GM12878 (cell line): ENCODE measurements around the gene SENP1. TPM values are rescaled to one million over a fixed set of nuclear protein-coding genes. Genes with fewer than 3 reads are reported as not detected.

Experiments used
- ATAC-seq: fragments of 200-7000 bp; cut with Tn5 transposase; 3 replicates; pipeline ENCODE4 v1.9.1; 2020; ENCODE audit warnings: mild to moderate bottlenecking, moderate library complexity
- BruUV-seq: library from RNA; stranded (reverse); fragments of 400-500 nt; replicated peaks from 2 replicates; lab custom pipeline; 2021; lab: Mats Ljungman, UMichigan
- CTCF ChIA-PET: fragments of 300-600 bp; sonication (Branson Sonifier 250); formaldehyde crosslinking; extraction: SDS; loops from one replicate; lab custom pipeline; 2021; ENCODE audit warnings: inconsistent platforms; lab: Yijun Ruan, JAX
- POLR2A ChIA-PET: fragments of 350-600 bp; formaldehyde crosslinking; extraction: SDS; loops from one replicate; lab custom pipeline; 2021; ENCODE audit warnings: inconsistent platforms; lab: Charles Lee
- RAD21 ChIA-PET: fragments of 300-600 bp; sonication (Branson Sonifier 250); formaldehyde crosslinking; loops from one replicate; lab custom pipeline; 2023; ENCODE audit warnings: antibody characterized with exemption; ENCODE audit not compliant: unreplicated experiment; lab: Charles Lee
- SMC1A ChIA-PET: fragments of 300-600 bp; sonication (Branson Sonifier 250); formaldehyde crosslinking; loops from one replicate; lab custom pipeline; 2023; ENCODE audit not compliant: unreplicated experiment, uncharacterized antibody; lab: Charles Lee
- DNase-seq: peaks from one replicate; pipeline ENCODE4 v3.0.0-alpha.2; 2011; ENCODE audit warnings: low read depth, low spot score
- FAIRE-seq: peaks from 3 replicates; lab custom pipeline; 2011; peaks lifted over from hg19 to GRCh38; lab: Jason Lieb, UNC
- H2AFZ ChIP-seq: 2 replicates; pipeline ENCODE4 v1.6.0; 2011; ENCODE audit warnings: low read depth, low read length, control low read depth; ENCODE audit not compliant: control insufficient read depth
- H3K27ac ChIP-seq: 2 replicates; pipeline ENCODE4 v1.5.1; 2011; ENCODE audit warnings: control low read depth; ENCODE audit not compliant: control insufficient read depth, insufficient read depth
- H3K27me3 ChIP-seq, 2 experiments: replicated peaks in 1 of 2; 2 replicates each; pipeline versions ENCODE4 v1.6.0 to v1.6.1; 2011; ENCODE audit warnings: low read length in 1 of 2; ENCODE audit not compliant: control insufficient read depth in 2 of 2, insufficient read depth in 2 of 2
- H3K36me3 ChIP-seq, 2 experiments: 2 replicates each; pipeline ENCODE4 v1.5.1; 2011; ENCODE audit warnings: low read length in 1 of 2; ENCODE audit not compliant: control insufficient read depth in 2 of 2, insufficient read depth in 2 of 2
- H3K4me1 ChIP-seq: 2 replicates; pipeline ENCODE4 v1.6.1; 2011; ENCODE audit warnings: mild to moderate bottlenecking, low read length, moderate library complexity, mixed read lengths; ENCODE audit not compliant: control insufficient read depth, insufficient read depth
- H3K4me2 ChIP-seq: 2 replicates; pipeline ENCODE4 v1.6.0; 2011; ENCODE audit warnings: control low read depth; ENCODE audit not compliant: control insufficient read depth, insufficient read depth
- H3K4me3 ChIP-seq: fragments of 200-600 bp; sonication (generic); 2 replicates; pipeline ENCODE4 v1.5.1; 2016
- H3K79me2 ChIP-seq: 2 replicates; pipeline ENCODE4 v1.6.0; 2011; ENCODE audit warnings: low read length; ENCODE audit not compliant: control insufficient read depth, insufficient read depth
- H3K9ac ChIP-seq: 2 replicates; pipeline ENCODE4 v1.8.0; 2011; ENCODE audit warnings: low read length, control low read depth, mixed read lengths; ENCODE audit not compliant: control insufficient read depth, insufficient read depth
- H3K9me3 ChIP-seq: replicated peaks from 3 replicates; pipeline ENCODE4 v1.5.1; 2011; ENCODE audit warnings: mild to moderate bottlenecking, low read length; ENCODE audit not compliant: control insufficient read depth, insufficient read depth
- H4K20me1 ChIP-seq: 2 replicates; pipeline ENCODE4 v1.6.0; 2011; ENCODE audit not compliant: control insufficient read depth, insufficient read depth
- CBX5 ChIP-seq: sonication (generic); IDR thresholded peaks from 2 replicates; pipeline ENCODE4 v1.6.1; 2016; ENCODE audit warnings: low read depth, moderate library complexity, mild to moderate bottlenecking, inconsistent platforms
- CHD2 ChIP-seq: IDR thresholded peaks from 2 replicates; pipeline ENCODE4 v1.6.1; 2011; ENCODE audit warnings: low read depth, low read length, improper control_type of control experiment, borderline replicate concordance
- EED ChIP-seq: sonication (generic); IDR thresholded peaks from 2 replicates; pipeline ENCODE4 v1.6.1; 2016; ENCODE audit warnings: antibody characterized with exemption, low read depth
- LARP7 ChIP-seq: fragments of 450-650 bp; IDR thresholded peaks from 2 replicates; pipeline ENCODE4 v1.6.1; 2017; ENCODE audit warnings: mild to moderate bottlenecking
- NR2C1 ChIP-seq: fragments of 450-650 bp; IDR thresholded peaks from 2 replicates; pipeline ENCODE4 v1.6.1; 2017; ENCODE audit warnings: antibody characterized with exemption, mild to moderate bottlenecking, moderate library complexity
- RFX5 ChIP-seq: IDR thresholded peaks from 2 replicates; pipeline ENCODE4 v1.6.1; 2011; ENCODE audit warnings: low read depth, low read length, improper control_type of control experiment
- TCF7 ChIP-seq: IDR thresholded peaks from 2 replicates; pipeline ENCODE4 v1.6.1; 2014; ENCODE audit warnings: antibody characterized with exemption, borderline replicate concordance
- WGBS: methylation state at CpG from one replicate; pipeline ENCODE4 v1.1.6; 2016; ENCODE audit warnings: low lambda C conversion rate; ENCODE audit not compliant: insufficient replicate concordance, insufficient coverage; ENCODE audit errors: missing lambda C conversion rate; 5-methylcytosine and 5-hydroxymethylcytosine counted together
- in situ Hi-C: fragments of 300-500 bp; cut with MboI; formaldehyde crosslinking; loops from 9 replicates; pipeline ENCODE4 v1.14.3; 2018; ENCODE audit warnings: mixed read lengths
- intact Hi-C: fragments of 100-400 bp; cut with micrococcal nuclease; formaldehyde crosslinking; loops from one replicate; pipeline ENCODE4 v1.14.2; 2022; ENCODE audit not compliant: unreplicated experiment
- polyA plus RNA-seq, 11 experiments: library from polyadenylated mRNA; depleted of rRNA in 4 of 11; unstranded in 6 of 11; stranded (reverse) in 5 of 11; fragments of >200 nt; fragmentation: Nextera tagmentation in 4 of 11; fragmentation: Illumina TruSeq in 1 of 11; extraction: Ambion mirVana in 4 of 11; extraction: Trizol in 1 of 11; gene quantifications; 1 replicate in 1 of 11; 2 replicates in 10 of 11; pipeline versions ENCODE4 v1.2.1 to v1.2.3, GENCODE V29; 2011 to 2016; ENCODE audit warnings: inconsistent platforms in 2 of 11, missing spikeins in 2 of 11, low read depth in 1 of 11
- total RNA-seq, 4 experiments: library from RNA; depleted of rRNA in 3 of 4; stranded (reverse); fragments of >200 nt in 3 of 4; fragmentation: Illumina TruSeq in 1 of 4; extraction: Trizol in 1 of 4; gene quantifications; 2 replicates each; pipeline versions ENCODE4 v1.2.1 to v1.2.3, GENCODE V29; 2013 to 2021
- TF ChIP-seq, protein P1 (sequence below): fragments of 450-650 bp; IDR thresholded peaks from 2 replicates; pipeline ENCODE4 v1.6.1; 2018; ENCODE audit warnings: borderline replicate concordance, mild to moderate bottlenecking; ENCODE audit not compliant: partially characterized antibody
- TF ChIP-seq, protein P2 (sequence below): fragments of 450-650 bp; IDR thresholded peaks from 2 replicates; pipeline ENCODE4 v1.6.1; 2017; ENCODE audit warnings: mild to moderate bottlenecking, moderate library complexity

SENP1 gene
- total and polyA plus RNA-seq, 10 of the 15 experiments (the other 5 are each of a cell fraction or from before 2014, with no cell fraction given): 8.1 to 52.4 (median 26.1) TPM

DNA sequence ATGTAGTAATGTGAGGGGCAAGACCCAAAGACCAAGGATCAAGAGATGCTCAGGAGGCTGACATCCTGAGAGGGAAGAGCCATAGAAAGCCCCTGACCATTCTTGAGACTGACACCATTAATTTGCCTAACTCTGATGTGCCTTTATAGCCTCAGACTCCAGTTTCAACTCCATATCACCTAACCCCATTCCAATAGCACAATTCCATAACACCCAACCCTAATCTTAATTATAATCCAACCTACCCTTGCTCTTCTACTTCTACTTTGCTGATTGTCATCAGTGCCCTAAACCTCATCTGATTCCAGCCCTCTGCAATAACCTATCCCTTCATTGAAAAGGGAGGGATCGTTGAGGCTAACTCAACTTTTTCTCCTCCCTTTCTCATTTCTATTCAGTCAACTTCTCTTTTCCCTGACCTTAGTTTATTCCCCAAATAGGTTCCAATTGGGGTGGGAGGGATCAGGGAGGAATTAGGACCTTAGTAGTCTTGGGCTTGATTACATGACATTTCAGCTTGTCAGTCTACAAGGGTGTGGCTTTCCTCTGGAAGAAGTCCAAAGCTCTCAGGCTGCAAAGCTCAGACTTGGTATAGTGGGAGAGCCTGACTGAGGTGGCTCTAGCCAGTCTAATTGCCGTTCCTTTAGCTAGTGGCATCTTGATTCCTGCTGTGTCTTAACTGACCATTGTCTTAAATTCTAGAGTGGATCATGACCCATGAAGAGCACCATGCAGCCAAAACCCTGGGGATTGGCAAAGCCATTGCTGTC is 16.4 kb upstream of the SENP1 start:
- Histone ChIP-seq H3K4me2 (no peak overlapping the region; the same call in 1 of the 2 replicates), H4K20me1 (no peaks in the 10 kb centered on the region), H3K9ac (no peak overlapping the region), H3K9me3 (no peaks in the 10 kb centered on the region), H3K27me3 (no peaks in the 10 kb centered on the region), H2AFZ (no peak overlapping the region), H3K36me3 (peaks cover 1 to 21% of the 10 kb centered on the region in 2 experiments), H3K4me1 (peaks cover 6% of the 10 kb centered on the region), H3K4me3 (no peak overlapping the region), H3K79me2 (peaks cover 23% of the 10 kb centered on the region), H3K27ac (no peak overlapping the region)
- ChIA-PET POLR2A (no interaction called here), SMC1A (interaction anchor here (0.9 to 1.7 kb wide), 2 partner anchors 14 to 16 kb away, joined by 3 to 6 read pairs; no protein-coding TSS in a partner anchor), CTCF (interaction anchor here (1.1 to 3.5 kb wide), 3 partner anchors 14 to 217 kb away, joined by 3 to 19 read pairs (median 18); no protein-coding TSS in a partner anchor), RAD21 (interaction anchor here (0.5 kb wide), 1 partner anchor 465 kb away, joined by 3 read pairs; no protein-coding TSS in a partner anchor)
- intact Hi-C loops: no loop called here
- FAIRE-seq (no peak), ATAC-seq (no peak), DNase-seq (no peak)
- TF ChIP-seq RFX5 (no peak), LARP7 (no peak), NR2C1 (no peak)
- WGBS: 98% methylated on average over 2 of the region's 2 CpGs
- BruUV-seq: no TSS peak
- in situ Hi-C loops: no loop called here

- intact Hi-C loops: no loop called here
- ChIA-PET SMC1A (interaction anchor here (1.0 to 3.4 kb wide), 3 partner anchors 15 to 21 kb away, joined by 3 to 27 read pairs (median 6); partner anchors contain the start of gene SENP1), RAD21 (interaction anchor here (0.5 kb wide), 1 partner anchor 466 kb away, joined by 3 read pairs; no protein-coding TSS in a partner anchor), CTCF (interaction anchor here (3.4 to 3.5 kb wide), 2 partner anchors 14 to 18 kb away, joined by 18 to 19 read pairs; no protein-coding TSS in a partner anchor), POLR2A (no interaction called here)
- WGBS: 100% methylated on average over 1 of the region's 1 CpG
- Histone ChIP-seq H3K4me2 (no peak overlapping the region), H3K9me3 (no peaks in the 10 kb centered on the region), H3K27me3 (no peaks in the 10 kb centered on the region), H3K4me1 (peaks cover 6% of the 10 kb centered on the region), H3K36me3 (peaks cover 1 to 15% of the 10 kb centered on the region in 2 experiments), H2AFZ (no peak overlapping the region), H3K9ac (no peak overlapping the region), H3K79me2 (peaks cover 23% of the 10 kb centered on the region), H3K4me3 (no peak overlapping the region; the same call in 1 of the 2 replicates), H3K27ac (no peak overlapping the region), H4K20me1 (no peaks in the 10 kb centered on the region)
- no peak for DNase-seq
- BruUV-seq: no TSS peak
- ATAC-seq: no peak
- no peak for FAIRE-seq
- in situ Hi-C loops: no loop called here
- TF ChIP-seq, protein P1, sequence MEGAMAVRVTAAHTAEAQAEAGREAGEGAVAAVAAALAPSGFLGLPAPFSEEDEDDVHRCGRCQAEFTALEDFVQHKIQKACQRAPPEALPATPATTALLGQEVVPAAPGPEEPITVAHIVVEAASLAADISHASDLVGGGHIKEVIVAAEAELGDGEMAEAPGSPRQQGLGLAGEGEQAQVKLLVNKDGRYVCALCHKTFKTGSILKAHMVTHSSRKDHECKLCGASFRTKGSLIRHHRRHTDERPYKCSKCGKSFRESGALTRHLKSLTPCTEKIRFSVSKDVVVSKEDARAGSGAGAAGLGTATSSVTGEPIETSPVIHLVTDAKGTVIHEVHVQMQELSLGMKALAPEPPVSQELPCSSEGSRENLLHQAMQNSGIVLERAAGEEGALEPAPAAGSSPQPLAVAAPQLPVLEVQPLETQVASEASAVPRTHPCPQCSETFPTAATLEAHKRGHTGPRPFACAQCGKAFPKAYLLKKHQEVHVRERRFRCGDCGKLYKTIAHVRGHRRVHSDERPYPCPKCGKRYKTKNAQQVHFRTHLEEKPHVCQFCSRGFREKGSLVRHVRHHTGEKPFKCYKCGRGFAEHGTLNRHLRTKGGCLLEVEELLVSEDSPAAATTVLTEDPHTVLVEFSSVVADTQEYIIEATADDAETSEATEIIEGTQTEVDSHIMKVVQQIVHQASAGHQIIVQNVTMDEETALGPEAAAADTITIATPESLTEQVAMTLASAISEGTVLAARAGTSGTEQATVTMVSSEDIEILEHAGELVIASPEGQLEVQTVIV: no peak
- TF ChIP-seq TCF7: no peak
- no peak for TF ChIP-seq CBX5
- TF ChIP-seq, protein P2, sequence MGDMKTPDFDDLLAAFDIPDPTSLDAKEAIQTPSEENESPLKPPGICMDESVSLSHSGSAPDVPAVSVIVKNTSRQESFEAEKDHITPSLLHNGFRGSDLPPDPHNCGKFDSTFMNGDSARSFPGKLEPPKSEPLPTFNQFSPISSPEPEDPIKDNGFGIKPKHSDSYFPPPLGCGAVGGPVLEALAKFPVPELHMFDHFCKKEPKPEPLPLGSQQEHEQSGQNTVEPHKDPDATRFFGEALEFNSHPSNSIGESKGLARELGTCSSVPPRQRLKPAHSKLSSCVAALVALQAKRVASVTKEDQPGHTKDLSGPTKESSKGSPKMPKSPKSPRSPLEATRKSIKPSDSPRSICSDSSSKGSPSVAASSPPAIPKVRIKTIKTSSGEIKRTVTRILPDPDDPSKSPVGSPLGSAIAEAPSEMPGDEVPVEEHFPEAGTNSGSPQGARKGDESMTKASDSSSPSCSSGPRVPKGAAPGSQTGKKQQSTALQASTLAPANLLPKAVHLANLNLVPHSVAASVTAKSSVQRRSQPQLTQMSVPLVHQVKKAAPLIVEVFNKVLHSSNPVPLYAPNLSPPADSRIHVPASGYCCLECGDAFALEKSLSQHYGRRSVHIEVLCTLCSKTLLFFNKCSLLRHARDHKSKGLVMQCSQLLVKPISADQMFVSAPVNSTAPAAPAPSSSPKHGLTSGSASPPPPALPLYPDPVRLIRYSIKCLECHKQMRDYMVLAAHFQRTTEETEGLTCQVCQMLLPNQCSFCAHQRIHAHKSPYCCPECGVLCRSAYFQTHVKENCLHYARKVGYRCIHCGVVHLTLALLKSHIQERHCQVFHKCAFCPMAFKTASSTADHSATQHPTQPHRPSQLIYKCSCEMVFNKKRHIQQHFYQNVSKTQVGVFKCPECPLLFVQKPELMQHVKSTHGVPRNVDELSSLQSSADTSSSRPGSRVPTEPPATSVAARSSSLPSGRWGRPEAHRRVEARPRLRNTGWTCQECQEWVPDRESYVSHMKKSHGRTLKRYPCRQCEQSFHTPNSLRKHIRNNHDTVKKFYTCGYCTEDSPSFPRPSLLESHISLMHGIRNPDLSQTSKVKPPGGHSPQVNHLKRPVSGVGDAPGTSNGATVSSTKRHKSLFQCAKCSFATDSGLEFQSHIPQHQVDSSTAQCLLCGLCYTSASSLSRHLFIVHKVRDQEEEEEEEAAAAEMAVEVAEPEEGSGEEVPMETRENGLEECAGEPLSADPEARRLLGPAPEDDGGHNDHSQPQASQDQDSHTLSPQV: no peak
- no peak for TF ChIP-seq EED
- no peak for TF ChIP-seq CHD2
Observed at GRCh38 chr12:48121522-48121921, 15.6 kb upstream of the SENP1 start.
